Fibroblast of lung (primary cell): Measurements from ENCODE around the gene CLMN. TPM values are rescaled to one million over a fixed set of nuclear protein-coding genes. Genes with fewer than 3 reads are reported as not detected.
A peak's percentile ranks its signal among the peaks of the same experiment; 100 is the strongest.

Experiments
- DNase-seq, 2 donors: peaks; one replicate each; pipeline versions ENCODE4 v3.0.0 to v3.0.0-alpha.2; 2010; ENCODE audit warnings: low read depth in 2 of 2
- H2AFZ ChIP-seq: 2 replicates; pipeline ENCODE4 v1.5.1; 2012; ENCODE audit warnings: low read length, control low read depth, inconsistent platforms
- H3K27ac ChIP-seq: 2 replicates; pipeline ENCODE4 v1.5.1; 2011; ENCODE audit warnings: low read length, control low read depth; ENCODE audit not compliant: insufficient read depth
- H3K27me3 ChIP-seq: 2 replicates; pipeline ENCODE4 v1.5.1; 2011; ENCODE audit warnings: mild to moderate bottlenecking, low read length; ENCODE audit not compliant: control insufficient read depth, insufficient read depth
- H3K36me3 ChIP-seq: 2 replicates; pipeline ENCODE4 v1.5.1; 2011; ENCODE audit warnings: low read length; ENCODE audit not compliant: control insufficient read depth, insufficient read depth
- H3K4me1 ChIP-seq: 2 replicates; pipeline ENCODE4 v1.5.1; 2011; ENCODE audit warnings: low read length; ENCODE audit not compliant: control insufficient read depth, insufficient read depth; ENCODE audit errors: extremely low read depth
- H3K4me2 ChIP-seq: 2 replicates; pipeline ENCODE4 v1.5.1; 2011; ENCODE audit warnings: low read length, control low read depth; ENCODE audit not compliant: insufficient read depth; ENCODE audit errors: extremely low read depth
- H3K4me3 ChIP-seq, 4 experiments: fragments of 200-600 bp in 1 of 4; sonication (generic) in 1 of 4; replicated peaks in 1 of 4; 2 replicates each; pipeline ENCODE4 v1.5.1; 2011 to 2016; ENCODE audit warnings: low read length in 4 of 4, low read depth in 3 of 4, mild to moderate bottlenecking in 3 of 4, control low read depth in 2 of 4, inconsistent platforms in 1 of 4, mixed read lengths in 1 of 4; ENCODE audit not compliant: insufficient read depth in 1 of 4; ENCODE audit errors: control extremely low read depth in 1 of 4
- H3K79me2 ChIP-seq: 2 replicates; pipeline ENCODE4 v1.5.1; 2012; ENCODE audit warnings: mild to moderate bottlenecking, low read length, inconsistent platforms; ENCODE audit not compliant: control insufficient read depth, insufficient read depth
- H3K9ac ChIP-seq: 2 replicates; pipeline ENCODE4 v1.5.1; 2011; ENCODE audit warnings: mild to moderate bottlenecking, low read length, control low read depth; ENCODE audit not compliant: insufficient read depth
- H3K9me3 ChIP-seq: 2 replicates; pipeline ENCODE4 v1.5.1; 2012; ENCODE audit warnings: low read depth, low read length; ENCODE audit not compliant: control insufficient read depth, insufficient read depth
- H4K20me1 ChIP-seq: 2 replicates; pipeline ENCODE4 v1.5.1; 2011; ENCODE audit warnings: low read length; ENCODE audit not compliant: control insufficient read depth, insufficient read depth; ENCODE audit errors: extremely low read depth
- CTCF ChIP-seq, 2 donors: IDR thresholded peaks in 1 of 2; conservative IDR thresholded peaks in 1 of 2; 1 replicate in 1 of 2; 2 replicates in 1 of 2; pipeline ENCODE4 v1.5.1; 2011 to 2012; ENCODE audit warnings: low read length in 2 of 2, control low read depth in 1 of 2, inconsistent platforms in 1 of 2, low read depth in 1 of 2, mild to moderate bottlenecking in 1 of 2
- EZH2 ChIP-seq: IDR thresholded peaks from 2 replicates; pipeline ENCODE4 v1.5.1; 2012; ENCODE audit warnings: low read length, control low read depth, mild to moderate bottlenecking; ENCODE audit errors: missing control alignments
- polyA plus RNA-seq, 2 donors: library from polyadenylated mRNA; depleted of rRNA in 1 of 2; stranded (reverse) in 1 of 2; unstranded in 1 of 2; fragments of >200 nt; gene quantifications; 2 replicates each; pipeline ENCODE4 v1.2.1, GENCODE V29; 2011 to 2012; ENCODE audit warnings: missing spikeins in 1 of 2
- total RNA-seq: library from RNA; depleted of rRNA; stranded (reverse); fragments of >200 nt; gene quantifications from 2 replicates; pipeline ENCODE4 v1.2.1, GENCODE V29; 2014

The CLMN gene
- total and polyA plus RNA-seq, 2 donors (not counting 1 experiment from before 2014, with no cell fraction given) = 0.83 to 2.7 TPM

- Histone ChIP-seq H3K4me2 (no peak overlapping the region), H2AFZ (no peak overlapping the region), H3K4me1 (peaks cover 4% of the 10 kb centered on the region), H3K79me2 (no peaks in the 10 kb centered on the region), H3K27ac (no peak overlapping the region), H3K9ac (no peak overlapping the region), H3K4me3 (no peak overlapping the region), H3K36me3 (no peaks in the 10 kb centered on the region), H3K27me3 (no peaks in the 10 kb centered on the region), H3K9me3 (no peaks in the 10 kb centered on the region), H4K20me1 (no peaks in the 10 kb centered on the region)
- TF ChIP-seq CTCF (conservative IDR thresholded peaks at IDR 0.05 in 1 of 2, IDR thresholded peaks at IDR 0.05 in 1 of 2; ENCODE audit: low read depth in 1 of 2, low read length in 2 of 2) = no peak
- TF ChIP-seq EZH2 = no peak
- no peak for DNase-seq
These were observed 63.0 kb downstream of the CLMN start for GRCh38 chr14:95256776-95257060.

DNA sequence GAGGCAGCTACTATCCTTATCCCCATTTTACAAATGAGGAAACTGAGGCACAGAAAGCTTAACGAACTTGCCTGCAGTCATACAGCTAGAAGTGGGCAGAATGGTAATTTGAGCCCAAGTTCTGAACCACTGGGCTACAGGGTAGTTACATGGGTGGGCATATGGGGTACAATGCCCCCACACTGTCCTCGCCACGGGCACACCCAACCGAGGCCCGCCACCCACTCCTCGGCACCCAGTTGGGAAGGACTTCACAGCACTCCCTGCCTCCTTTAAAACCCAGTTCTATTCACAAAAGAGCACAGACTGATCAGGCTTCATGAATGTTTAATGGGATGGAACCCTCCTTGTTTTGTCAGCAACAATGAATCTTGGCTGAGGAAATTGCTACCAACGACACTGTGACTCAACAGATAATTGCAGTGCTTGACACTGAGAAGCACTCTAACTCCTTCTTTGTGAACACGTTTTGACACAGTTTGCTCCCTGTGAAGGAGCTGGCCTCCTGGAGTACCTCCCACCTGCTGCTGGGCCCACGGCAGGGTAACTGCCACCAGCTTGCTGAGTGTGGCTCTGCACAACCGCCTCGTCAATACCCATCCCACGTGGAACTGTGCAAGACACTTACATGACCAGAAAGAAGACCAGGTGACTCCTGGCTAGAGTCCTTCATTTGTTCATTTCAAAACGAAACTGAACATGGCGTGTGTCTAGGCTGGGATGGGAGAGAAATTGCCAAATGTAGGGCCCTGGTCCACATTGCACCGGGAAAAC, 63.5 kb downstream of the CLMN start:
- H4K20me1 ChIP-seq = no peaks in the 10 kb centered on the region
- no peak overlapping the region for H3K27ac ChIP-seq
- H3K4me3 ChIP-seq = no peak overlapping the region
- no peak for TF ChIP-seq CTCF (conservative IDR thresholded peaks at IDR 0.05 in 1 of 2, IDR thresholded peaks at IDR 0.05 in 1 of 2; ENCODE audit: low read depth in 1 of 2, low read length in 2 of 2)
- TF ChIP-seq EZH2 = no peak
- peaks cover 1% of the 10 kb centered on the region for H3K4me1 ChIP-seq
- H3K27me3 ChIP-seq = no peaks in the 10 kb centered on the region
- no peak overlapping the region for H2AFZ ChIP-seq
- no peak overlapping the region for H3K9ac ChIP-seq
- H3K36me3 ChIP-seq = no peaks in the 10 kb centered on the region
- H3K9me3 ChIP-seq = no peaks in the 10 kb centered on the region
- DNase-seq = no peak
- H3K4me2 ChIP-seq = no peak overlapping the region
- no peaks in the 10 kb centered on the region for H3K79me2 ChIP-seq

- no peaks in the 10 kb centered on the region for H3K79me2 ChIP-seq
- no peaks in the 10 kb centered on the region for H3K36me3 ChIP-seq
- H3K4me1 ChIP-seq = no peaks in the 10 kb centered on the region
- H3K4me3 ChIP-seq = no peak overlapping the region
- peak; percentile 32 to 79 for DNase-seq
- no peaks in the 10 kb centered on the region for H4K20me1 ChIP-seq
- no peaks in the 10 kb centered on the region for H3K9me3 ChIP-seq
- H3K27ac ChIP-seq = no peak overlapping the region
- TF ChIP-seq EZH2 (no peak), CTCF (conservative IDR thresholded peaks at IDR 0.05 in 1 of 2, IDR thresholded peaks at IDR 0.05 in 1 of 2; ENCODE audit: low read depth in 1 of 2, low read length in 2 of 2) (no peak)
- no peaks in the 10 kb centered on the region for H3K27me3 ChIP-seq
- no peak overlapping the region for H2AFZ ChIP-seq
- H3K4me2 ChIP-seq = no peak overlapping the region
- no peak overlapping the region for H3K9ac ChIP-seq
These were observed 64.2 kb downstream of the CLMN start for GRCh38 chr14:95255487-95255886.
